GM19455 (cell line): ENCODE results near the gene CALN1.
"Not testable (repeated sequence)": the region's sequence is repeated elsewhere in the genome, so short reads cannot be mapped to it uniquely, and the experiment has no call there.

Experiments
- ATAC-seq: cut with Tn5 transposase; IDR thresholded peaks from one replicate; pipeline ENCODE4 v1.9.1; 2021; ENCODE audit not compliant: unreplicated experiment

The CALN1 gene

DNA sequence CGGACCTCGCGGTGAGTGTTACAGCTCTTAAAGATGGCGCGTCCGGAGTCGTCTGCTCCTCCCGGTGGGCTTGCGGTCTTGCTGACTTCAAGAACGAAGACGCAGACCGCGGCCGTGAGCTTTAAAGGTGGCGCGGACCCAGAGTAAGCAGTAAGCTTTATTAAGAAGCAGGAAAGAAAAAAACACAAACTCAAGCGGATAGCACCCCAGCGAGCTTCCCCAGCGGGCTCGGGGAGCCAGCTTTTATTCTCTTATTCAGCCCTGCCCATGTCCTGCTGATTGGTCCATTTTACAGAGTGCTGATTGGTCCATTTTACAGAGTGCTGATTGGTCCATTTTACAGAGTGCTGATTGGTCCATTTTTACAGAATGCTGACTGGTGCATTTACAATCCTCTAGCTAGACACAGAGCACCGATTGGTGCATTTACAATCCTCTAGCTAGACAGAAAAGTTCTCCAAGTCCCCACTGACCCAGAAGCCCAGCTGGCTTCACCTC is at the start of gene CALN1:
TSS of gene CALN1 (minus strand) at position 218 of the 498 bp plus-strand sequence.
- not testable (repeated sequence) for ATAC-seq

DNA sequence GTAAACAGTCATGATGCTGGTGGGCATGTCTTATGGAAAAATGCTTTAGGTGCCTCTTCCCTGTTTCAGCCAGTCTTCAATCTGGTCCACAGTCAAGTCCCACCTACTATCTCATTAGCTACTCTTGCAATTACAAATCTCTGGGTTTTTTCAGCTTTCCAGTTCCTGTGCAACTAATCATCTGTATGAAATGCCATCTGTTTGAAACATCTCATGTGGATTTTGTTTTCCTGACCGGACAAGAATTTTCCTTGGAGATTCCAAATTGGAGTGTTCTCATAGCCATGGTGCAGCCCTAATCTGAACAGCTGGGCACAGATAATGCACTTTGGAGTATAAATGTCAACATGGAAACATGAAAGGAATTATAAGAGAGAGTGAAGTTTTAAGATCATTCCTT is 41.3 kb upstream of the CALN1 start:
- ATAC-seq, result no peak

DNA sequence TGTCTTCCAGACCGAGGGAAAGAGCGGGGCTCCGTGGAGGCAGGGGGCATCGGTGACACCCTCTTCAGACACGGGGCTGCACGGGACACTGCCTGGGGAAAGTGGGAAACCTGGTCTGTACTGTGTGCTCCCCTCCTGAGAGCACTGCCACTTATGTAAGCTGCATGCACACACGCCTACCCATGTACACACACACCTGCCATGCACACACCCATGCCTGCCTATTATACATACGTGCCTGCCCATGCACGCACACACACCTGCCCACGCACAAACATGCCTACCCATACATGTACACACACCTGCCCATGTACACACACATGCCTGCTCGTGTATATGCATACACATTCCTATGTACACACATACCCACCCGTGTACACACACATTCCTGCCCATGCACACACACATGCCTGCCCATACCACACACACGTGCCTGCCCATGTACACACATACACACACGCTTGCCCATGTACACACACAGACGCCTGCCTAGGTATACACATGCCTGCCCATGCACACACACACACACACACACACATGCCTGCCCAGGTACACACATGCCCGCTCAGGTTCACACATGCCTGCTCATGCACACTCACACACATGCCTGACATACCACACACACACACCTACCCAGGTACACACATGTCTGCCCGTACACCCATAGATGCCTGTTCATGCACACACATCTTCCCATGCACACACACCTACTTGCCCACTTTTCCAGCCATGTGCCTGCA is 35.5 kb upstream of the CALN1 start:
- ATAC-seq, result no peak

DNA sequence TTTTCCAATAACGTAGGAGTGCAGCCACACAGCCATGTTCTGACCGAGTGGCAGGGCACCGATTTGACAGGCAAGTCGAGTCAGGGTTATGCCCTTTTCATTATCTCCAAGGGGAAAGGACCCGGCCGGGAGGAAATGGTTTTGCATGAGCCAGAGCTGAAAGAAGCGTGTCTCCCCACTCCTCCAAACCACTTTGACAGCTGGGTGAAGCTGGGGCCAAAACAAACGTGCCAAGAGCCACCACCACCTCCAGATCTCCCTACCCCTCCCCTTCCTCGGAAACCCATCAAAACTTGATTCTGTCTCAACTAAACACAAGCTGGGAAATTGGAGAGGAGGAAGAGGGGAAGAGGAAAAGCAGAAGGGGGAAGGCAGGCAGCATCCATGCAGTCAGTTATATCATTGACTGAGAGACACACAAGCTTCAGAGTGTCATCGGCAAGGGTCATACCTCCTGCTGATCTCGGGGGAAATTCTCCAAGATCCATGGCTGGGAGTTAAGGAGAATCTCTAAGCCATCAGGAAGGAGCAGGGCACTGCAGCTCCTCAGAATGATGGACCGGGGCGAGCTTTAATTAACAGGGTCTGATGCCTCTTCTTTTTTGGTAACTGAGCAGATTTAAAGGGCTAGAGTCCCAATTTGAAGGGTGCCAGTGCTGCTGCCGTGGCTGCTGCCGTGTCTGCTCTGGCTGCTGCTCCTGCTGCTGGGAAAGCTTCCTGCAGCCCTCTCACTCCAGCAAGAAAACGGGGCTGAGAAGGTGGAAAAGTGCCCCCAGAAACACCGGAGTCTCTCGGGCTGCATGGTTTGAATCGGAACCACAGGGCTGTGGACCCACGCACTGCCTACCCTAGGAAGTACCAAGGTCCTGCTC is 34.7 kb upstream of the CALN1 start:
- no peak for ATAC-seq

DNA sequence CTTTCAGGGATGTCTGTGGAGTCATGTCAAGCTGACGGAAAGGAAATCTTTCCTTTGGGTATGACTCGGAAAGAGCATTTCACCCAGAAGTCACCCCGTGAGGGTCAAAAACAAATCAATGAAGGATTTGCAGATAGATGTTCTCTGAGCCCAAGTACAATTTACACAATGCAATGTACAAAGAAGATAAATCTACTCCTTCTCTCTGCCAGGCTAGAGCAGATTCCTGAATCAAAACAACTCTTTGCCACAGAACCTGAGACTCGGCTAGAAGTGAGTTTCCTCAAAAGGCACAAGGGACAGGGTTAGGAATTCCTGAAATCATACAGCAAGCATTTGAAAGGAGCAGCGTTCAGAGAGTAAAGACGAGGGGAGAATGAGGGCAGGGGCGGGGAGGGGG is 34.0 kb upstream of the CALN1 start:
- no peak for ATAC-seq

DNA sequence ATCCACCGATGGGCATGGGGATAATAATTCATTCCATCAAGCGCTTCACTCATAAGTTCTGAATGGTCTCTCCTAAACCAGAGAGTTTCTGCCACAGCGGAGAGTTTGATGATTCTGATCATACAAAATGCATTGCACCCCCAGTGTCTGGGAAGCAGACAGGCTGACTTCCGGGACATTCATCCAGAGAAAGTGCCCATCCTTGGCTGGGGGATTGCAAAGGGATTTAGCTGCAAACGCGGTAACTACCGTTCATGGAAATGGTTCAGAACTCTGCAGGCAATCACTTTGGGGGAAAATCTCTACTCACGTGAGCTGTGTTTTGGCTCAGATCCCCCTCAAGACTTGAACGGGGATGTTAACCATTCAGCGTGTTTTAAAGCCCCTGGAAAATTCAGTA is 33.4 kb upstream of the CALN1 start:
- no peak for ATAC-seq

DNA sequence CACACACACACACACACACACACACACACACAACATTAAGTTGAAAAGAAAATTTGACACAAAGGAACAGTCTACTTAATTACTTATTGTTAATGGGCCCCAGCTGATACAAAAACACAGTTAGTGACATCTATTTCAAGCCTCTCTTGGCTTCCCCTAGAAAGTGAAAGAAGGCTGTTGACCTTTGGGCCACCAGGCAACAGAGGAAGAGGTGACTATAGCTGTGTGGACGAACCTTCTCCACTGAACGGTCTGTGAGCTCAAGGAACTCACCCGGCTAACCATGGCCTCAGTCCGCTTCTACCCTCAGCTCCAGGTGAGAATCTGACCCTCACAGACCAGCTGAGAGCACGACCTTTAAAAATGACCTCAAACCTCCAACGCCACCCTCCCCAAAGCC is 32.9 kb upstream of the CALN1 start:
- ATAC-seq, result no peak

DNA sequence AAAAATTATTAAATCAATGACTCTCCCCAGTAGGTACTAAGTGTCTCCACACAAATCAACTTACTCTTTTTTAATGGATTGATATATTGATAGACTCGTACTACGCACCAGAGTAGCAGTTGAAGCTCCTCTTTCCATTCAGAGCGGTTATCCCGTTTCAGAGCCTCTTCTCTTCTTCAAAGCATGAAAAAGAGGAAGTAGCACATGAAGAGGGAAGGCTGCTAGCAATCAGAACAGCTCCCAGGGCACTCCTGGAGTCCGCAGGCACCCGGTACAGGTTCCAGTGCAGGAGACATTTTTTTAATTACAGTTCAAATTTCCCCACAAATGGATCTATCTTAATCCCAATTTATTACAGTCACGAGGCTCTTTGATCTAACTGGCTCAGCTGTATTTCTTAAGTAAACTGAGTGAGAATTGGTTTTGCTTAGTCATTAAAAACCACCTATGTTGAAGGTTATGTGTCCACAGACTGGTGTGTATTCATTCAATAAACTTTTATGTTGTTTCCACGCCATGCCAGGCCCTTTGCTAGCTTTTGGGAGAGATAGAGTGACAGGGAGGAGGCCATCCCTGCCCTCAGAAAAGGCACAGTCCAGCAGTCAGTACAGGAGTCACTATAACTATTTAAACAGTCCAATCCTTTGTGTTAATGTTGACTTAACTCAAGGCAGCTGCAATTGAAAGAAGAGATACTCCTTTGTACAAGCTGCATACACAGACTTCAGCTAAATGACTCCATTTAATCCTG is 32.1 kb upstream of the CALN1 start:
- no peak for ATAC-seq

DNA sequence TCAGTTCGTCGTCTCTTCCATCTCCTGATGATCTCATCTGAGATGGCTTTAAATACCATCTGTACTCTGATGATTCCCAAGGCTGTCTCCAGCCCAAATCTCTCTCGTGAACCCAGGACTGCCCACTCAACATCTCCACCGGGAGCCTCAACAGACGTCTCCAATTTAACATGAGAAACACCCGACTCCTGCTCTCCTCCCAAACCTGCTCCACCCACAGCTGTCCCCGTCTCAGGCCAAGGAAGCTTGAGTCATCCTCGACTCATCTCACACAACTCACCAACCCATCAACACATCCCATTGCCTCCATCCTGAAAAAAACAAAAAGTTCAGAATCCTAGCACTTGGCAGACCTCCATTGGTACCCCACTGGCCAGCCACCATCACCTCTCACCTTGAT is 29.7 kb upstream of the CALN1 start:
- ATAC-seq, result no peak

DNA sequence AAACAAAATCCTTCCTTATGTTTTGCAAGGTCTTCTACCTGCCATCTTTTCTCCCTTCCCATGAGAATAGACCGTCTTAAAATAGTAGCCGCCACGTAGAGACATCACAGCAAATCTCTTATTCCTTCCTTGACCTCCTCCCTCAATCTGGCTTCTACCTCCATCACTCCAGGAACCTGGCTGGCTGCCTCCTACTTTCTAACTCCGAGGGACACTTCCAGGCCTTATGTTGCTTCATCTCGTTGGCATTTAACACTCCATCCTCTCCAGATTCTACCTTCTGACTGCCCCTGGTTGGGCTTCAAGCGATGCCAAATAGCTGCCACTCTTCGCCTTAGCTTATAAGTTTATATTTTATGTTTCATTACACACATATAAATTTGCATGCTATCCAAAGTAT is 26.4 kb upstream of the CALN1 start:
- no peak for ATAC-seq

DNA sequence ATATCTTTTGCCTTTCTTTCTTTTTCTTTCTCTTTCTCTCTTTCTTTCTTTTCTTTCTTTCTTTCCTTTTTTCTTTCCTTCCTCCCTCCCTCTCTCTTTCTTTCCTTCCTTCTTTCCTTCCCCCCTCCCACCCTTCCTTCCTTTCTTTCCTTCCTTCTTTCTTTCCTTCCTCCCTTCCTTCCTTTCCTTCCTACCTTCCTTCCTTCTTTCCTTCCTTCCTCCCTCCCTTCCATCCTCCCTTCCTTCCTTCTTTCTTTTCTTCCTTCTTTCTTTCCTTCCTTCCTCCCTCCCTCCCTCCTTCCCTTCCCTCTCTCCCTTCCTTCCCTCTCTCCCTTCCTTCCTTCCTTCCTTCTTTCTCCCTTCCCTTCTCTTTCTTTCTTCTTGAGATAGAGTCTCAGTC is 25.5 kb upstream of the CALN1 start:
- ATAC-seq, result no peak

DNA sequence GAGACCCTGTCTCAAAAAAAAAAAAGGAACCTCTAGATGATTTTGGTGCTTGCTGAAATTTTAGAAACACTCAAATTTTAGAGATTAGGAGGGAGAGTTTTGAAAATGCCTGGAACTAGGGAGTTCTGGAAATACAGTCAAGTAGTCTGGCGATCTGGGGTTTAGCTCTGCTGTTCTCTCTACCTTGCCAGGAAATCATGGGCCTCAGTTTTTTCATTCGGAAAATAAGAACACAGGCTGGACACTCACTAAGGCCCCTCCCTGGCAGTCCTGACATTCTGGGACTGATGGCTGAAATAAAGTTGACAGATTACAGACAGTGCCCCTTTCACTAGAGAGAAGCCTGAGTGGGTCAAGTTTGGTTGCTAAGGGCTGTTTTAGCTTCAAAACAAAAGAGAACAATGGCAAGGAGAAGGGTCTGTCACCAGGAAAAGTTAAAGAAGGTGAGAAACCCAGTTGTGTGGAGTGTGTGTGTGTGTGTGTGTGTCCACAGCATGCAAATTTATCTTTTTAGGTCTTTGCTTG is 25.0 kb upstream of the CALN1 start:
- no peak for ATAC-seq

DNA sequence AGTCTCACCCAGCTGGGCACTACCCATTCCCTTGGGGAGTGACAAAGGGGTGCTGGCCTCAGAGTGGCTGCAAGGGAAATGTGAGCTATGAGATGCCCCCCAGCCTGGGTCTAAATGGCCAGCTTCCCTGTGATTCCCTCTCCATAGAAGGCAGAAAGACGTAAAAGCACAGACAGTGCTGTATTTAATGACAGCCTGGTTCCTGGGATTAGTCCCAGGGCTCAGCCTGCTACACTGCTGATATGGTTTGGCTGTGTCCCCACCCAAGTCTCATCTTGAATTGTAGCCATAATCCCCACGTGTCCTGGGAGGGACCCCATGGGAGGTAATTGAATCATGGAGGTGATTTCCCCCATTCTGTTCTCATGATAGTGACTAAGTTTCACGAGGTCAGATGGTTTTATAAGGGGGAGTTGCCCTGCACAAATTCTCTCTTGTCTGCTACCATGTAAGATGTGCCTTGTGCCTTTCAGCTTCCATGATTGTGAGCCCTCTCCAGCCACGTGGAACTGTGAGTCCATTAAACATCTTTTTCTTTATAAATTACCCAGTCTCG is 23.9 kb upstream of the CALN1 start:
- no peak for ATAC-seq

DNA sequence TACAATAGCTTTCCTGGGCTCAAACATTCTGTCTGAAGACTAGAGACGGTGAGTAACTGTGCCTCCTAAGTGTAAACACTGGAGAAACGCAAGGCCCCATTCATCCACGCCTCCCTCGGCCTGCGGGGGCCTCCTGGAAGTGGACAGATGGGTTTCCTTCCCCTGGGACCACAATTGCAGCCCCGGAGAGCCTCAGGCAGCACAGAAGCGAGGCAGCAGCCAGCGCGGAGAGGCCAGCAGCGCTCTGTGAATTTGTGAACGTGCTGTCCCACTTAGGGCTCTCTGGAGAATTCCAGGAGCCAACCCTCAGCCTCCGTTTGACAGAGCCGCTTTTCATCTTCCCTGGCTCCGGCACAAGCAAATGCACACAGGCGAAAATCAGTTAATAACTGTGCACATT is 23.2 kb upstream of the CALN1 start:
- no peak for ATAC-seq

DNA sequence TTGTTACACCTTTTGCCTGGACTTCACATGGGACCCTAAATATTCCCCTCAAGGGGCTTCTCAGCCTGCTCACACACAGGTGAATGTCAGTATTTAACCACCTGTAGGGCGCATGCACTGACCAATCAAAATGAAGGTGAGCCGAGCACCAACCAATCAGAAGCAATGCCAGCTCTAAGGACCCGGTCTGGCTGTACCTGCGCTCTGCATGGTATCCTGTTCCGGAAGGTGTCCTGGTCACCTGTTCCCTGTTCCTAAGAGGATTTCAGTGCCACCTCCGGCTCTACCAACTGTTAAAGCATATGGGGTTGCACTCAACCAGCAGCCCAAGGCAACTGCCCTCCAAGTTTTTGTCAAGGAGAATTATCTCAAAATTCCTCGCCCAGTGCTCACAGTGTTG is 18.4 kb upstream of the CALN1 start:
- no peak for ATAC-seq

DNA sequence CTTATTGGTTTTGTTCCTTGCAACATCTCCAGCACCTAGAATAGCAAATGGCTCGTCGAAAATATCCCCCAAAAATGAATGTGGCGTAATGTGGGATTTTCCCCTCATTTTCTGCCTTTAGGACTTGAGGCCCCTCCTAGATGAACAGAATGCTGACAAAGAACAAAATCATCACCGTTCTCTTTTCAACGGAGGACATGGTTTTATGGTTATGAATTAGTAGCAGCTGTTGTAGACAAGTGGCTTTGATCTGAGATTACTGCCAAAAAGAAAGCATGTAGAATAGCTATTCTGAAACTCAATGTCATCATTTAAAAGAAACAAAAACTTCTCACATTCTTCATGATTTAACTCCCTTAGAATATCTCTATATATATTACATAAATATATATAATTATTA is 17.2 kb upstream of the CALN1 start:
- ATAC-seq, result no peak

DNA sequence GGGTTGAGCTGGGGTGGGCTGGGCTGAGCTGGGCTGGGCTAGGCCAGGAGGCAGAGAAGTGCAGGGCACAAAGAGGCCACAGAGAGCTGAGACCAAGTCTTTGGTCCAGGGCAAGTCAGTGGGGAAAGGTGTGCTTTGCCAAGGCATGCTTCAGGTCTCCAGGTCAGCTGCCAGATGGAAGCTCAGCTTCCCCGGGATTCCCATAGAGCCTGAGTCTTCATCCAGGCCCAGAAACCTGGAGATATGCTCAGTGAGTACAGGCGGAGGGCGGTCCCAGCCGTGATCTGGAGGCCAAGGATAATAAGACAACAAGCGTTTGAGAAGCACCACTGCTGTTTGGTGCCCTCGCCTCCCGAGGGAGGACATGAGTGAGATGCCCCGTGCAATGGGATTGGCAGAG is 4.7 kb upstream of the CALN1 start:
- ATAC-seq, result no peak

DNA sequence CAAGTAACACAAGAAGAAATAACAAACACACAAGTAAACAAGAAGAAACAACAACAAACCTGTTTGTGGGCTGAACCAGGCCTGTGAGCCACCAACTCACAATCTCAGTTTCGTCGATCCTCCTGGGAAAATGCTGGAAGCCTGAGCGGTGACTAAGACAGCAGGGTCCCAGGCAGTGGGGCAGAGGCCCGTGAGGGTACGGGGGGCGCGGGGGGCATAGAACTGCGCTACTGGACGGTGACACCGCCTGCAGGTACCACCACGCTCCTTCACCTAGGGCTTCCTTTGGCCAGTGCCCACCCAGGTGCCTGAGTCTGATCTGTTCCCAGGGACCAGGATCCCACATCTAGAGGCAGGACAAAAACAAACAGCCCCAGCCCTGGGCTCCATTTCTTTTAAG is 3.4 kb upstream of the CALN1 start:
- ATAC-seq, result no peak

DNA sequence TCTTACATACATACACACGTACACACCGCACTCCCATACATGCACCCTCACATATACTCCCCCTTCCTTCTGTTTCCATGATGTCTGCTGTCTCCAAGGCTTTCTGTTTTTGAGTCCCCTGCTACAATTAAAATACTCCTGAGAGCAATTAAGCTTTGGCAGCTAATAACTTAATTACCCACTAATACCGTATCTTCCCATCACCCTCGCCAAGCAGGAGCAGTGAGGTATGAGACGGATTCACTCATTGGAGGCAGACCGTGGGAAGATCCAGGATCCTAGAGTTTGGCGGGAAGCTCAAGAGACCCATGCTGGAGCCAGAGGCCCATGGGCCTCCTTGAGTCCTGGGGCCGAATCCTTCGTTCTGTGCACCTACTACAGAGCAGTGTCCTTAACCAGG is 1.7 kb upstream of the CALN1 start:
- no peak for ATAC-seq

DNA sequence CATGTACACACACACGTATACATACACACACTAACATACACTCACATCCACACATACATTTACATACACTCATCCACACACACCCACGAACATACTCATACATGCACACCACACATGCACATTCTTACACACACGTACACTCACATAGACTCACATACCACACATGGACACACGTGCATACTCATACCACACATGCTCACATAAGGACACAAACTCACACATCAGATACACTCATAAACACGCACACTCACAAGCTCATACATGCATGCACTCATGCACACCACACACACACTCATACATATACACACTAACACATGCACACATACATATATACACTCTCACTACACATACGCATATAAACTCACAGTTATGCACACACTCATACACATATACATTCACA is 1.2 kb upstream of the CALN1 start:
- ATAC-seq, result no peak

DNA sequence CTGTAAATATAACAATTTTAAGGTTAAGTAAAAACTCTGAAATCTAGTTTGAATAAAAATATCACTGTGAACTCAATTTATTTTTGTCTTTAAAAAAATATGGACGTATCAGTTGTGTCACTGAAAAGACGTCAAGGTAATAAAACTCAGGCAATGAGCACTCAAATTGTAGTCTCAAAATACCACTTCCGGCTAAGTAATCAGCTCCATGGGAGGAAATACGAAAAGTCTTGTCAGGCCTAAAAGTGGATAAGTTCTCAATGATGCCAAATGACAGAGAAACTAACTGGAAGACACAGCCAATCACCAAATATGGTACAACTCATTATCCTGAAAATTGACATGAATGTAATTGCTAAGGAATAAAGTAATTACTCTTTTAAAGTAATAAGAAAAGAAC is 719 bp downstream of the CALN1 start:
- ATAC-seq, result no peak
